ENCODE data around the gene PLIN5.
A peak's percentile ranks its signal among the peaks of the same experiment; 100 is the strongest.
"Not testable (repeated sequence)": the region's sequence is repeated elsewhere in the genome, so short reads cannot be mapped to it uniquely, and the experiment has no call there.

PLIN5 gene

DNA sequence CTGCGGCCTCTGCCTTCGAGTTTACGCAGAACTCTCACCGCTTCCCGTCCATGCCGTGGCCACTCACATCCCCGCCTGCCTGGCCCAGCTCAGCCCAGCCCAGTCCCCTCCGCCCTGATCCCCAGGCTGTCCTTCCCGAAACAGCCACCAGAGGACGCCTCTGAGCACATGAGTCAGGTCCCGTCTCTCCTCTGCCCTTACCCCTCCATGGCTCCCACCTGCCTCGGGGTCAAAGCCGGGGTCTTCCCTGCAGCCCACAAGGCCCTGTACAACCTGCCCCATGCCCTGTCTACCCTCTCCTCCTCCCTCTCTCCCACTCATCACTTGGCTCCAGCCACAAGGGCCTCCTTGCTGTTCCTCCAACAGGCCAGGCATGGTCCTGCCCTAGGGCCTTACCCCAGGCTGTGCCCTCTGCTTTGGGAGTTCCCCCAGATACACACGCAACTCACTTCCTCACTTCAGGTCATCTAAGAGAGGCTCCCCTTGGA is 32.6 kb upstream of the PLIN5 start:
- peak; percentile 15 for DNase-seq

DNA sequence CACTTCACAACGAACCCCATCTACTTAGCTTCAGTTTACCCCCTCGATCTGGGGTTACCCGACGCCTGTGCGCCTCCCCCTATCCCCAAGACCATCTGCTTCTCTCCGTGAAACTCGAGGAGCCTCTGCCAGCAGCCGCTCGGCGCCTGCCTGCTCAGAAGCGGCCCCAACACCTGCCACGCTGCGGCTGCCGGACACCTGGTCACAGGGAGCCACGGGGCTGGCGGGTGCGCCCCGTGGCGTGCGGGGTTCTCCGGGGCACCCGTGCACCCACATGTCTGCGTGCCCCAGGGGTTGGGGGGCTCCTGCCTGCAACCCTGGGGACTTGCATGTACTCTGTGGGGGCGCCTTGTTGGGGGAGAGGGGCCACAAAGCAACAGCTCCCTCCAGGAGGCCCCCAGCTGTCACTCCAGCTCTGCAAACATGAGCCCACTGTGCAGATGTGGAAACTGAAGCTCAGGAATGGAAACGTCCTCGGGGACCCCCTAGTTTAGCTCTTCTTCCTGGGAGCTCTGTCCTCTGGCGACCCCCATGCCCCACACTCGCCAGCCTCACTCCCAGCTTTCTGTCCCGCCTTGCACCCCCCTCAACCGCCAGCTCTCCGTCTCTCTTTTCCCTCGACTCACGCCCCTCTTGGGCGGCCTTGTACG is 31.5 kb upstream of the PLIN5 start:
- no peak for DNase-seq

GRCh38 chr19:4563562-4563961 is 28.5 kb upstream of the PLIN5 start:
- DNase-seq = not testable (repeated sequence)

DNA sequence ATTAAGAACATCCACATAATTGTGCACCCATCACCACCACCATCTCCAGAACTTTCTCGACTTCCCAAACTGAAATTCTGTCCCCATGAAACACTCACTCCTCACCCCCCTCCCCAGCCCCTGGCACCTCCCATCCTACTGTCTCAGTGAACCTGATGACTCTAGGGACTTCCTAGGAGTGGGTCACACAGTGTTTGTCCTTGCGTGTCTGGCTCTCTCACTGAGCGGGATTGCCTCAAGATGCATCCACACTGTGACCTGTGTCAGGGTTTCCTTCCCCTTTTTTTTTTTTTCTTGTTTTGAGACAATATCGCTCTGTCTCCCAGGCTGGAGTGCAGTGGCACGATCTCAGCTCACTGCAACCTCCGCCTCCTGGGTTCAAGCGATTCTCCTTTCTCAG is 27.1 kb upstream of the PLIN5 start:
- not testable (repeated sequence) for DNase-seq

- no peak for DNase-seq
Measured at GRCh38 chr19:4559569-4559968, 24.5 kb upstream of the PLIN5 start, which contains the start of gene SEMA6B. Gene SEMA6B, minus strand, starts transcription at chr19:4559684. Its CDS starts 1,227 bp downstream, at chr19:4558457.

DNA sequence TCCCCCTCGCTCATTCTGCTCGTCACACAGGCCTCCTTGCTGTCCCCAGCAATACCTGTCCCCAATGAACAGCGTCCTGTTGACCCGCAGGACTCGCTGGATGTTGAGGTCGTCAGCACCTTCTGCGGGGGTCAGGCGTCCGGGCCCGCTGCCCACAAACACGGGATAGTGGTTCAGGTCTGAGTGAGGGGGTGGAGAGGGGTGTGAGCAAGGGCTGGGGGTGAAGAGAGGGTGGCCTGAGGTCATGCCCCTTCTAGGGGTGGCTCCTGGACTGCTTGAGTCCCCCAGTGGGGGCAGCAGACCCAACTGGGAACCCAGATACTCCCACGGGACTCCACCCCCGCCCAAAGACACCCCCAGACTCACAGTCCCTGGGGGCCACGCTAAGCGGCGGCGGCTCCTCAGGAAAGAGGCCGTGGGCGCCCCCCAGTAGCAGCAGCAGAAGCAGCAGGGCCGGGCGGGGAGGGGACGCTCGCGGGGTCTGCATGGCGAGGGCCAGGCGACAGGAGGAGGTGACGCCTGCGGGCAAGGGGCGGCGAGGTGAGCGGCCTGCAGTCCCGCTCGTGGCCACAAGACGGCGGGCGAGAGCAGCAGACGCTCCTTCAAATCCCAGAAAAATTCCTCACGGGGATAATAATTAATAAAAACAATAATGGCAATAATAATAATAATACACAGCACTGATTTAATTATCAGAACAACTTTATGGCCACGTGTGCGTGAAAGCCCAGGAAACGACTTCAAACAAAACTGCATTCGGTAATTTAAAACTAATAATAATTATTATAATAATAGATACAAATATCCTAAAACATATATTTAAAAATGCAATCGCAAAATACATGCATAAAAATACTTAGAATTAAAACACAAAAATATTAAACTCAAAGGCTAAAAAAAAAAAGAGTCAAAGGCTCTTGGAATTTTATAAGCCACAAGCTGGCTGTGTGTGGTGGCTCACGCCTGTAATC is 23.2 kb upstream of the PLIN5 start:
- DNase-seq = peak; percentile 21

GRCh38 chr19:4557144-4557970 is 22.3 kb upstream of the PLIN5 start:
- no peak for DNase-seq

DNA sequence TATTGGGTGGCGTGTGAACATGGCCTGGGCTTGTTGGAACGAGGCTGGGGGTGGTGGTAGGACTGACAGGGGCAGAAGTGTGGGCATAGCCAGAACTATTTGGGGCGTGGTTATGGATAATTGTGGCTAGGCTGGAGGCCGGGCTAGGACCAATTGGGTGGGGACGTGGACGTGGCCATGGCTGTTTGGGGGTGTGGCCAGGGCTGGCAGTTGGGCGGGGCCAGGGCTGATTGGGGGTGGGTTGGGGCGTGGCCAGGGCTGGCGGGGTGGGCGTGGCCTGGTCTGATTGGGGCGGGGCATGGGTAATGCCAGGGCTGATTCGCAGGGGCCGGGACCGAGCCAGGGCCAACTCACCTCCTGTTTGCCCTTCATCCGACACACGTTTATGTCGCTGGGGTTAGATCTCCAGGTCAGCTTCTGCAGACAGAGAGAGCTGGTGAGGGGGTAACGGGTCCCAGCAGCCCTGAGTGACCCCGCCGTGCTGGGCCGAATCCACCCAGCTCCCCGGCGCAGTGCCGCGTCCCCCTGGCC is 21.6 kb upstream of the PLIN5 start:
- DNase-seq = peak; percentile 16

- no peak for DNase-seq
Measured at GRCh38 chr19:4555657-4556561, 20.9 kb upstream of the PLIN5 start.

DNA sequence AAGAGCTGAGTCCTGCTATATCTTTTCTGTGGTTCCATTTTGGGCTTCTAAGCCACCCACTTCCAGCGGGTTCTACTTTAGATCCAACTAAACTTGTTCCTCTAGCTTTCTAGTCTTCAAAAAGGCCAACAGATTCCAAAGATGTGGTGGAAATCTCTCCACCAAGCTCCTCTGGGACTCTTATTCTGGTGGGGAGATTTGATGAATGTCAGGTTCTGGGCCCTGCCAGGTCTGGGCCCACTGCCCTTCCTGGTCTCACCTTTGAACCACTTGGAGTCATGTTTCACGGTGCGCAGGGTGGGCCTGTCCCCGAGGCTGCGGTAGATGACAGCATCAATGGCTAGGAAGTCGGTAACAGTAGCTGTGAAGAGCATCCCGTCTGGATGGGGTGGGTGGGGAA is 19.7 kb upstream of the PLIN5 start:
- no peak for DNase-seq

- DNase-seq = no peak
Measured at GRCh38 chr19:4553775-4554174, 18.8 kb upstream of the PLIN5 start.

GRCh38 chr19:4553092-4553695 is 18.2 kb upstream of the PLIN5 start:
- no peak for DNase-seq

DNA sequence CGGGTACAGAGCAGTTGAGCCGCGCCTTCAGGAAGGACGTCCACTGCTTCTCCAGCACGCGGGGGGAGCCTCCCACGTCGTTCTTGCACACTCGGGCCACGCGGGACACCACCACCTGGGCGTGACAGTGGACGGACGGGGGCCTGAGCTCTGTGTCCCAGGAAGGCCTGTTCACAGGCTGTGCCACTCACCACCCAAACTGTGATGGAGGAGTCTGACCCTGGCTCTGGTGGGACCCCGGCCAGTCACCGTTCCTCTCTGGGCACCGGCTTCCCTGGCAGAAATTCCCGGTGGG is 17.4 kb upstream of the PLIN5 start:
- no peak for DNase-seq

DNA sequence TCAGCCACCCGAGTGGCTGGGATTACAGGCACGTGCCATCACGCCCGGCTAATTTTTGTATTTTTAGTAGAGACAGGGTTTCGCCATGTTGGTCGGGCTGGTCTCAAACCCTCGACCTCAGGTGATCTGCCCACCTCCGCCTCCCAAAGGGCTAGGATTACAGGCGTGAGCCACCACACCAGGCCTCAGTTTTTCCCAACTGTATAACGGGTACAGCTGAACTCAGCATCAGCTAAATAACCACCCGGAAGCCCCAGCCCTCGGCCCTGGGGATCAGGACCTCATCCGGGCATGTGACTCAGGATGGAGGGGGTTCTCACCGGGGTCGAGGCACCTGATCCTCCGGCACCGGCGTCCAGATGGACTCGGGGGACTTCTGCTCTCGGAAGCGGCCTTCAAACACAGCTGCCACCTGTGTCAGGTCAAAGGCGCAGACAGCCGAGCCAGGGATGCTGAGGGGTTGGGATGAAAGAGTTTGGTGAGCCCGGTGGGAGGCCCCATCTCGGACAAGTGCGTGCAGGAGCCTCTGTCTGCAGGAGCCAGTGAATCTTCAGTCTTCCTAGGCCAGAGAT is 15.5 kb upstream of the PLIN5 start:
- no peak for DNase-seq

- no peak for DNase-seq
Measured at GRCh38 chr19:4550018-4550417, 15.0 kb upstream of the PLIN5 start.

DNA sequence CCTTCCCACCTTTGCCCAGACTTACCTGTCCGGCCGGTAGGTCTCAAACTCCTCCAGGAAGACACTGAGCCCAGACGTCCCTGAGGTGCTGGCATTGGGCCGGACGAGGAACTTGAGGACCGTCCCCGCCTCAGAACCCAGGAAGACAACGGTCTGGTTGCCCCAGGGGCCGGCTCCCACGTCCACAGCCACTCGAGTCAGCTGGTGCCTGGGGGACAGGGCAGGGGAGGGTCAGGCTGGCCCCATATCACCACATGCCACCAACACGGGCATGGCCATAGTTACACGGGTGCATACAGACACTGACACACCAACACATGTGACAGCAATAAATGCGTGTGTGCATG is 13.2 kb upstream of the PLIN5 start:
- no peak for DNase-seq

GRCh38 chr19:4547303-4548237 is 12.5 kb upstream of the PLIN5 start:
- DNase-seq = no peak

GRCh38 chr19:4543842-4544647 is 9.0 kb upstream of the PLIN5 start:
- DNase-seq = no peak
